Psoas muscle (tissue), 8 donors: Measurements from ENCODE around the gene MAP7. TPM values are rescaled to one million over a fixed set of nuclear protein-coding genes. Genes with fewer than 3 reads are reported as not detected.

ENCODE experiments used
- ATAC-seq, 4 donors: fragments of 200-7000 bp; cut with Tn5 transposase; one replicate each; pipeline ENCODE4 v1.9.1; 2020; ENCODE audit warnings: moderate library complexity in 3 of 4, mild to moderate bottlenecking in 2 of 4
- DNase-seq, 2 donors: peaks; one replicate each; pipeline ENCODE4 v3.0.0-alpha.2; 2020
- H3K27ac ChIP-seq: fragments of 200-600 bp; one replicate; pipeline ENCODE4 v1.8.0; 2022
- H3K27me3 ChIP-seq, 3 donors: fragments of 200-600 bp in 1 of 3; one replicate each; pipeline versions ENCODE4 v1.6.1 to v1.8.0; 2013 to 2022; ENCODE audit warnings: low read length in 2 of 3, mild to moderate bottlenecking in 2 of 3, moderate library complexity in 1 of 3; ENCODE audit not compliant: insufficient read depth in 3 of 3
- H3K36me3 ChIP-seq, 2 donors: fragments of 200-600 bp in 1 of 2; one replicate each; pipeline versions ENCODE4 v1.6.1 to v1.8.0; 2013 to 2022; ENCODE audit warnings: low read depth in 1 of 2, mild to moderate bottlenecking in 1 of 2, moderate library complexity in 1 of 2; ENCODE audit not compliant: insufficient read depth in 1 of 2
- H3K4me1 ChIP-seq: fragments of 200-600 bp; one replicate; pipeline ENCODE4 v1.8.0; 2022
- H3K4me3 ChIP-seq: fragments of 200-600 bp; one replicate; pipeline ENCODE4 v1.8.0; 2022; ENCODE audit warnings: mild to moderate bottlenecking
- H3K9me3 ChIP-seq: fragments of 200-600 bp; one replicate; pipeline ENCODE4 v1.8.0; 2022
- WGBS, 3 donors: extraction: QIAGEN DNeasy Blood & Tissue Kit; methylation state at CpG; one replicate each; pipeline versions ENCODE4 v1.1.6 to v1.1.7; 2013; 5-methylcytosine and 5-hydroxymethylcytosine counted together
- intact Hi-C, 2 donors: fragments of 100-400 bp; cut with DNase I; formaldehyde crosslinking; loops; one replicate each; pipeline versions ENCODE4 v1.11.0 to v1.14.2; 2022
- polyA plus RNA-seq, 3 donors: library from polyadenylated mRNA; stranded (reverse); fragments of 200-250 nt; gene quantifications; one replicate each; pipeline ENCODE4 v1.2.3, GENCODE V29; 2013
- total RNA-seq, 4 donors: library from RNA; stranded (reverse); fragmentation: NEBNext Ultra II Directional in 2 of 4; extraction: Animal tissue kit (Norgen Biotek cat#: 25700) in 2 of 4; gene quantifications; one replicate each; pipeline versions ENCODE4 v1.2.1 to v1.2.4, GENCODE V29; 2021 to 2023
- TF ChIP-seq, protein P1 (sequence below): fragments of 200-600 bp; IDR thresholded peaks from one replicate; pipeline ENCODE4 v1.8.0; 2022; ENCODE audit warnings: antibody characterized with exemption
- donor health status: healthy with polysubstance abuse.
- donor health status: DM: no; HTN: no; CAD: no; lungs with moderate emphysema.
- donor health status: Bipolar disorder and iron deficiency.
- donor health status: healthy.
- donor health status: DM: yes; HTN: yes; CAD: no.
- donor health status: DM: no; HTN: no; CAD: no.
- donor health status: DM: no; HTN: no; CAD: no.
- donor health status: DM: yes; HTN: yes; CAD: no.

MAP7 gene
- total and polyA plus RNA-seq, 7 donors: 0.10 to 0.94 (median 0.32) TPM

DNA sequence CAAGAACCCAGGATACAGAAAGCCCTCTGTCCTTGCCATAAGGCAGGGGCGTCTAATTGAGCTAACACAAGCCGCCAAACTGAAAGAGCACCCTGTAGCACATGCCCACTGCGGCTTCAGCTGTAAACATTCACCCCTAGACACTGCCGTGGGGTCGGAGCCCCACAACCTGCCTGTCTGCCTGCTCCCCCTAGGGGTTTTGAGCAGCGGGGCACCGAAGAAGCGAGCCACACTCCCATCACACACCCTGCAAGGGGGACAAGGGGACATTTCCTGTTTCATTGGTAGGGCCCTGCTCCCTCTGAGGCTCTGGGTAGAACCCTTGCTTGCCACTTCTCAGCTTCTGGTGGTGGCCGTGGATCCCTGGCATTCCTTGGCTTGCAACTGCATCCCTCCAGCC, 215.4 kb downstream of the MAP7 start:
- intact Hi-C loops: no loop called here
- TF ChIP-seq, protein P1, sequence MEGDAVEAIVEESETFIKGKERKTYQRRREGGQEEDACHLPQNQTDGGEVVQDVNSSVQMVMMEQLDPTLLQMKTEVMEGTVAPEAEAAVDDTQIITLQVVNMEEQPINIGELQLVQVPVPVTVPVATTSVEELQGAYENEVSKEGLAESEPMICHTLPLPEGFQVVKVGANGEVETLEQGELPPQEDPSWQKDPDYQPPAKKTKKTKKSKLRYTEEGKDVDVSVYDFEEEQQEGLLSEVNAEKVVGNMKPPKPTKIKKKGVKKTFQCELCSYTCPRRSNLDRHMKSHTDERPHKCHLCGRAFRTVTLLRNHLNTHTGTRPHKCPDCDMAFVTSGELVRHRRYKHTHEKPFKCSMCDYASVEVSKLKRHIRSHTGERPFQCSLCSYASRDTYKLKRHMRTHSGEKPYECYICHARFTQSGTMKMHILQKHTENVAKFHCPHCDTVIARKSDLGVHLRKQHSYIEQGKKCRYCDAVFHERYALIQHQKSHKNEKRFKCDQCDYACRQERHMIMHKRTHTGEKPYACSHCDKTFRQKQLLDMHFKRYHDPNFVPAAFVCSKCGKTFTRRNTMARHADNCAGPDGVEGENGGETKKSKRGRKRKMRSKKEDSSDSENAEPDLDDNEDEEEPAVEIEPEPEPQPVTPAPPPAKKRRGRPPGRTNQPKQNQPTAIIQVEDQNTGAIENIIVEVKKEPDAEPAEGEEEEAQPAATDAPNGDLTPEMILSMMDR: no peak
- no peaks in the 10 kb centered on the region for H3K36me3 ChIP-seq
- no peak overlapping the region for H3K27ac ChIP-seq
- 78 to 84% (median 82%) methylated on average over 9 of the region's 9 CpGs for WGBS, 3 donors
- H3K9me3 ChIP-seq: no peaks in the 10 kb centered on the region
- ATAC-seq (no peak), DNase-seq (no peak)
- H3K4me3 ChIP-seq: no peak overlapping the region
- no peaks in the 10 kb centered on the region for H3K4me1 ChIP-seq
- no peaks in the 10 kb centered on the region for H3K27me3 ChIP-seq

DNA sequence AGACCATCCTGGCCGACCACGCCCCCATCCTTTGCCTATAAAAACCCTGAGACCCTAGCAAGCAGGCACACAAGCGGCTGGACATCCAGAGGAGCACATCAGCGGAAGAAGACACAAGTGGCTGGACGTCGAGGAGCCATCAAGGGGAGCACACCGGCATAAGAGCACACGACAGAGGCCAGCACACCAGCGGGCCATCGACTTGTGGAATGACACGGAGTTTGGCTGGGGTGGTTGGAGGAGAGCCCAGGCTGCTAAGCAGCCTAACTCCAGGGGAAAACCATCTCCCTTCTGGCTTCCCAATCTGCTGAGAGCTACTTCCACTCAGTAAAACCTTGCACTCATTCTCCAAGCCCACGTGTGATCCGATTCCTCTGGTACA, 215.8 kb downstream of the MAP7 start:
- H3K36me3 ChIP-seq: no peaks in the 10 kb centered on the region
- intact Hi-C loops: no loop called here
- TF ChIP-seq, protein P1: no peak
- no peak for ATAC-seq
- H3K27ac ChIP-seq: no peak overlapping the region
- 67 to 77% (median 70%) methylated on average over 13 of the region's 13 CpGs for WGBS, 3 donors
- H3K4me3 ChIP-seq: no peak overlapping the region
- no peaks in the 10 kb centered on the region for H3K27me3 ChIP-seq
- DNase-seq: no peak
- H3K9me3 ChIP-seq: no peaks in the 10 kb centered on the region
- H3K4me1 ChIP-seq: no peaks in the 10 kb centered on the region

DNA sequence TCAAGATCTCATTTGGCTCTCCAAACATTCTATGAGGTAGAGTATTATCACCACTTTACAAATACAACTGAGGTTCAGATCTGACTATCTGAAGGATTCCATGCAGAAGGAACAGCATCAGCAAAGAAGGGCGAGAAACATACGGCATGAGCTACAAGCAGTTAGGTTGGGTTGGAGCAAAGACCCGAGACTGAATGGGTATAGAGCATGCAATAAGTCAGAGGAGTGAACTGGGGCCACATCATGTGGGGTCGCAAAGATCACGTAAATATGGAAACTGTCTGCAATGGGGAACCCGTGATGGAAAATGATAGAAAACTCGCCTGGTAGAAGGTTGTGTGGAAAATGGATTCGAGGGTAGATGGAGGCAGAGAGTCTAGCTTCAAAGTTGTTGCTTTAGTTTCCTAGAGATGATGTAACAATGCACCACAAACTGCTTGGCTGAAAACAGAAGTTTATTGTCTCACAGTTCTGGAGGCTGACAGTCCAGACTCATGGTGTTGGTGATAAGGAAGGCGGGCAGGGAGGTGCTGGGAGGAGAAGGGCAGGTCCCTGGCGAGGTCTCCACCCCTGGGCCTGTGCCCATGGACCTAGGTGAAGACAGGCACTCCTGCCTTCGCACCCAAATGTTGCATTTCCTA, 216.3 kb downstream of the MAP7 start:
- H3K27me3 ChIP-seq: no peaks in the 10 kb centered on the region
- intact Hi-C loops: no loop called here
- H3K27ac ChIP-seq: no peak overlapping the region
- H3K36me3 ChIP-seq: no peaks in the 10 kb centered on the region
- no peaks in the 10 kb centered on the region for H3K9me3 ChIP-seq
- DNase-seq (no peak), ATAC-seq (no peak)
- no peaks in the 10 kb centered on the region for H3K4me1 ChIP-seq
- WGBS, 3 donors: 95 to 97% (median 95%) methylated on average over 11 of the region's 11 CpGs
- TF ChIP-seq, protein P1: no peak
- no peak overlapping the region for H3K4me3 ChIP-seq

DNA sequence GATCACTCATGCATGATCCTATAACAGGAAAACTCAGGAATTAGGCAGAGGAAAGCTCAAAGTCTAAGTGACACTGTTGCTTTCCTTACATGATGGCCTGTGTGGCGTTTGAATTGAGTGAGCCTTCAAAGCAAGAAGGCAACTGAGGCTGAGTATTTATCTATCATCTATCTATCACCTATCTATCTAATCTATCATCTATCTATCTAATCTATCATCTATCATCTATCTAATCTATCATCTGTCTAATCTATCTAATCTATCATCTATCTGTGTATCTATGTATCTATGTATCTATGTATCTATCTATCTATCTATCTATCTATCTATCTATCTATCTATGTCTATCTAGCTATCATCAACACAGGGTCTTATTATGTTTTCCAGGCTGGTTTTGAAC, 218.8 kb downstream of the MAP7 start:
- H3K4me1 ChIP-seq: no peaks in the 10 kb centered on the region
- no peak for ATAC-seq
- TF ChIP-seq, protein P1: no peak
- intact Hi-C loops: no loop called here
- H3K27me3 ChIP-seq: no peaks in the 10 kb centered on the region
- H3K27ac ChIP-seq: no peak overlapping the region
- no peak for DNase-seq
- H3K9me3 ChIP-seq: no peaks in the 10 kb centered on the region
- no peak overlapping the region for H3K4me3 ChIP-seq
- no peaks in the 10 kb centered on the region for H3K36me3 ChIP-seq
- 88 to 93% (median 90%) methylated on average over 1 of the region's 1 CpG for WGBS, 3 donors

DNA sequence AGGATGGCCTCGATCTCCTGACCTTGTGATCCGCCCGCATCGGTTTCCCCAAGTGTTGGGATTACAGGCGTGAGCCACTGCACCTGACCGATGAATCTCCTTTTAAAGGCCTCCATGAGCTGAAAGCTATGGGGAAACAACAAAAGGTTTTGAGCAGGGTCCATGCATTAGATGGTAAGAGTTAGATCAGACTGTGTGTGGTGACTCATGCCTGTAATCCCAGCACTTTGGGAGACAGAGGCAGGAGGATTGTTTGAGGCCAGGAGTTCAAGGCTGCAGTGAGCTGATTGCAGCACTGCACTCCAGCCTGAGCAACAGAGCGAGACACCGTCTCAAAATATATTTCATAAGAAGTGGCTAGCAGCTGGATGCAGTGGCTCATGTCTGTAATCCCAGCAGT, 219.6 kb downstream of the MAP7 start:
- no peak overlapping the region for H3K4me3 ChIP-seq
- DNase-seq: no peak
- H3K27ac ChIP-seq: no peak overlapping the region
- WGBS, 3 donors: 96 to 97% (median 97%) methylated on average over 8 of the region's 8 CpGs
- no peak for ATAC-seq
- intact Hi-C loops: no loop called here
- H3K36me3 ChIP-seq: no peaks in the 10 kb centered on the region
- H3K9me3 ChIP-seq: no peaks in the 10 kb centered on the region
- TF ChIP-seq, protein P1: no peak
- H3K4me1 ChIP-seq: no peaks in the 10 kb centered on the region
- no peaks in the 10 kb centered on the region for H3K27me3 ChIP-seq
